GM15510 (cell line): ENCODE results near the gene PLK5.

Experiments used
- POLR2A ChIP-seq: IDR thresholded peaks from 3 replicates; pipeline ENCODE4 v1.6.1; 2011; ENCODE audit warnings: borderline replicate concordance; ENCODE audit not compliant: insufficient read length; ENCODE audit errors: extremely low read depth

Gene PLK5

GRCh38 chr19:1488282-1488601 lies 35.6 kb upstream of the PLK5 start:
- TF ChIP-seq POLR2A = no peak

- peak; percentile 35 for TF ChIP-seq POLR2A
These were observed 34.2 kb upstream of the PLK5 start for GRCh38 chr19:1489463-1490310.

DNA sequence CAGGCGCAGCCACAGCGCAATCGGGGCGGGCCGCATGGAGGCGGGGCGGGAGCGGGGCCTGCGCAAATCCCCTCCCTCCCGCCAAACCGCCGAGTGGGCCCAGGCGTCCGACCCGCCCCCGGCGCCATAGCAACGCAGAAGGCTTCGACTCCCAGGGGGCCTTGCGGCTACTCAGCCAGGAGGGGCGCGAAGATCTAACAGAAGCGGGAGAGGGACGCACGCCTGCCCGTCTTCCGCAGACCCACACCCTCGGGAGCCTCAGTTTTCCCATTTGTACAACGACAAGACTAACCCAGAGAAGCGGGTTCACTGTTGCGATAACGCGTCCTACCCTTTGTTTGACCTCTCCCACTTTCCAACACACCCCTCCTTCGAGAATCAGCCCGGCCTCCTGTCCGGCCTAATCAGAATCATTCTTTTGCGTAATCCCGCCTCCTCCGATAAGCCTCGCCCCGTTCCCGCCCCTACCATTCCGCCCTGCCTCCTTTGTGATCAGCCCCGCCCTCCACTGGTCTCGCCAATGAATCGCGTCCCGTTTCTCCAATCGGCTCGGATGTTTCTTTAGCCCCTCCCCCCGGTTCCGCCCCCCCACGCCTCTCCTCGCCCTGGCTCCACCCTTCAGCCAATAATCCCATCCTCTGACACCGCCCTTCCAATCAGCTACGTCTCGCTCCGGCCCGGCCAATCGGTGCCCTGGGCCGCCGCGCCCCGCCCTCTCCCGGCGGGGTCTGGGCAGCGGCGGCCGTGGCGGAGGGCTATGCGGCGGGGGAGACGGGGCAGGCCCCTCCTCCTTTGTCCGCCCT lies 33.4 kb upstream of the PLK5 start, which contains the start of gene PCSK4:
PCSK4 (minus strand) TSS at position 40 of the 803 bp plus-strand sequence; CDS start at position 36, 4 bp downstream.
- TF ChIP-seq POLR2A = peak; percentile 0

GRCh38 chr19:1491114-1491848 lies 32.6 kb upstream of the PLK5 start, which contains the start of gene REEP6:
Gene REEP6, plus strand, starts transcription at chr19:1491181. Its CDS starts 89 bp downstream, at chr19:1491270.
- TF ChIP-seq POLR2A = no peak

DNA sequence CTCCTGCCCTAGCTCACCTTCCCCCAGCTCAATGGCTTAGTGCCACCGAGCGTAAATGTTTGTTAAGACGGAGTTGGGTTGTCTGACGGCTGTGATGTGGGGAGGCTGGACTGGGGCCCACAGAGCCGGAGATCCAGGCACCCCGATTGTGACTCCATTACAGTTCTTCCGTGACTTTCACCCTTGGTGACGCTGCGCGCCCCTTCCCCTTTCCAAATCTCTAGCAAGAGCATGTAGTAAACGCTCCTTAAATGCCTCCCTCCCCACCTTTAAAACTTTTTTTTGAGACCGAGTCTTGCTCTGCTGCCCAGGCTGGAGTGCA lies 32.1 kb upstream of the PLK5 start:
- TF ChIP-seq POLR2A = no peak

DNA sequence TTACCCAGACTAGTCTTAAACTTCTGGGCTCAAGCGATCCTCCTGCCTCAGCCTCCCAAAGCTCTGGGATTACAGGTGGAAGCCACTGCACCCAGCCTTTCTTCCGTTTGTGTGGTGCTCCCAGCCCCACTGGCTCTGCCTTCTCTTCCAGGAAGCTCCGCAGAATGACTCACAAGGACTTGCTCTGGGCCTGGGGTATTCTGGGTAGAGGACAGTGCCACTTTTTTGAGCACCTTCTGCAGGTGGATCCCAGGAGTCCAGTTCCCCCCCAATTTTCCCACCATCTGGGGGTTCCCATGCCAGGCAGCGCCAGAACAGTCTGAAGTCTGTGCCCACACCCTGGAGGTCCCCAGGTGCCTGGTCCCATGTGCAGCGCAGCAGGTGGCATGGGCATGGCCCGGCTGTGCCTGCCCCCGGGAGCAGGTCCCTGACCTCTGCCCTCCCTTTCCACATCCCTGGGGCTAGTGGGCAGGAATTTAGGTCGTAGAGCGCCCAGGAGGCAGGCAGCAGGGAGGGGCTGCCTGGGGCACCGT lies 31.3 kb upstream of the PLK5 start:
- TF ChIP-seq POLR2A = no peak

DNA sequence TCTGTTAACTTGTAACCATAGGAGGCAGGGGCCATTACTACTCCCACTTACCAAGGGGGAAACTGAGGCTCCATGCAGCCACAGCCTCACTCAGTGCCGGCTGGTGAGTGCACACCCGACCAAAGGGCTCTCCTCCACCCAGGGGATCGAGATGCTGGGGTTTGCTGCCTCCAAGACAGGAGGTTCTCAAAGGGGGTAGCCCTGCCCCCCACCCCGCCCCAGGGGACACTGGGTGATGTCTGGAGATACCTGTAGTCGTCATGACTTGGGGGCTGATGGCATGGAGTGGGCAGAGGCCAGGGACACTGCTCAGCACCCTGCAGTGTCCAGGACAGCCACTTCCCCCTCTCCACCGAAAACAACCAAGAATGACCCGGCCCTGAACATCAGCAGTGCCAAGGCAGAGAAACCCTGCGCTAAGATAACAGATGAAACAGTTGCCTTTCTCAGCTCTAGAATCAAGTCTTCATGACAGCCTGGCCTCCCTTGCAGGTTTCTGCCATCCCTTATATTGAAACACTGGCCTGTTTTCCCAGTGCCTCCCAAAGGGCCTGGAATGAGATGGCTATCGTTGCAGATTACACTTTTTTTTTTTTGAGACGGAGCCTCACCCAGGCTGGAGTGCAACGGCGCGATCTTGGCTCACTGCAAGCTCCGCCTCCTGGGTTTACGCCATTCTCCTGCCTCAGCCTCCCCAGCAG lies 29.6 kb upstream of the PLK5 start:
- TF ChIP-seq POLR2A = no peak

DNA sequence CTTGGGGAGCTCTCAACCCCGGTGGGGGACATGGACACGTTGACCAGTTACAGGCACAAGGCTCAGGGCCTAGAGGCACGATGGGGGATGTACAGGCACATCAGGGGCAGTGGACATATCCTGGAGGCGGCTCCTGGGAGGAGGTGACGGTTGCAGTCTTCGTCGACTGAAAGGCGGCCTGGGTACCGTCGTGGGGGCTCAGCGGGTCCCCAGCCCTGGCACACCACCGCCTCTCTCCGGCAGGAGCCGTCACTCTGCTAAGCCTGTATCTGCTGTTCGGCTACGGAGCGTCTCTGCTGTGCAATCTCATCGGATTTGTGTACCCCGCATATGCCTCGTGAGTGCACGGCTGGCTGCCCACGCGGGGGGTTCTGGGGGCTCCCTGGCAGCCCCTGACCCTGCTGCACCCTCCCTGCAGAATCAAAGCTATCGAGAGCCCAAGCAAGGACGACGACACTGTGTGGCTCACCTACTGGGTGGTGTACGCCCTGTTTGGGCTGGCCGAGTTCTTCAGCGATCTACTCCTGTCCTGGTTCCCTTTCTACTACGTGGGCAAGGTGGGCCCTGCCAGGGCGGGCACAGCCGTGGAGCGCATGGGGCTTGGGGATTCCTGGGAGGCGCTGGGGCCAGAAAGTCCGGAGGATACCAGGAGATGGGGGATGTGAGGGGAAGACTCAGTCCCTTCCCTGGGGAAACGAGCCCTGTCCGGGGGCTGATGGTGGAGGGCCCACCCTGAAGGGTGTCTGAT lies 28.7 kb upstream of the PLK5 start:
- no peak for TF ChIP-seq POLR2A

- TF ChIP-seq POLR2A = no peak
These were observed 27.8 kb upstream of the PLK5 start for GRCh38 chr19:1495799-1496713.

DNA sequence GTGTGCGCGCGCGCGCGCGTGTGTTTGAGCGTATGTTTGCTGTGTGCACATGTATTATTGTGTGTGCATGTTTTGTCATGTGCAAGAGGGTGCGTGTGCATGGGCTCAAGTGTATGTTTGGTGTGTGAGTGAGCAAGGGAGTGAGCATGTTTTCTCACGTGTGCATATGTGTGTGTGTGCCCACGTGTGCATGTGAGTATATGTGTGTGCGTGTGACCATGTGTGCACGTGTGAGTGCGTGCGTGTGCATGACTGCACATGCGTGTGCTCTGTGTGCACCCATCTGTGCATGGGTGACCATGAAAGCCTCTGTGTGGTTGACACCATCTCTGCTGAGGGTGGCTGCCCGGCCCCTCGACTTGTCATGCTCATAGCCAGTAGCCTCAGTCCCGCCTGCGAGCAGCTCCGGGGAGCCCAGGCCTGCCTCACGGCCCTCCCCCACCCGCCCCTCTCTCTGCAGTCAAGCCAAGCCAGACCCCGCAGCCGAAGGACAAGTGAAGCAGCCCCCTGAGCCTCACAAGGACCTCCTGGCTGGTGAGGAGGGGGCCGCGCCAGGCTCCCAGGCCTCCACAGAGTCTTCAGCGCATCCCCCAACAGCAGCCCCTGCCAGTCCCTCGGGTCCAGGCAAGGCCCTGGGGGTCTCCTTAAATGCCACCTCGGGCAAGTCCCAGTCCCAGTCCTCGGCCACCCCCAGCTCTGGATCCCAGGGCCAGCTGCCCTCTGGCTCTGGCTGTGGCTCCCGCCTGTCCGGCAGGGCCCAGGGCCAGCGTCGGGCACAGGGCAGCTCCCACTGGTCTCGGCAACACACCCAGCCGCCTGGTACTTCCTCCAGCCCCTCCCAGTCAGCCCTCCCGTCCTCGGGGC lies 26.9 kb upstream of the PLK5 start:
- TF ChIP-seq POLR2A = no peak

GRCh38 chr19:1497578-1498235 lies 26.2 kb upstream of the PLK5 start:
- no peak for TF ChIP-seq POLR2A
